GM23338 (cell line): ENCODE measurements around the gene JARID2. TPM values are rescaled to one million over a fixed set of nuclear protein-coding genes. Genes with fewer than 3 reads are reported as not detected.

Source experiments
- ATAC-seq: fragments of 200-7000 bp; cut with Tn5 transposase; 3 replicates; pipeline ENCODE4 v1.9.1; 2020
- DNase-seq: peaks from one replicate; pipeline ENCODE4 v3.0.0-alpha.2; 2015; ENCODE audit warnings: low spot score
- H2AFZ ChIP-seq: fragments of 200-600 bp; sonication (generic); 2 replicates; pipeline ENCODE4 v1.8.0; 2016; ENCODE audit warnings: antibody characterized with exemption, mild to moderate bottlenecking, moderate library complexity
- H3F3A ChIP-seq: fragments of 200-600 bp; sonication (generic); replicated peaks from 2 replicates; pipeline ENCODE4 v1.8.0; 2017; ENCODE audit warnings: antibody characterized with exemption, mixed run types, low read depth
- H3K27ac ChIP-seq: fragments of 200-600 bp; sonication (generic); 2 replicates; pipeline ENCODE4 v1.6.1; 2016; ENCODE audit warnings: low read depth
- H3K27me3 ChIP-seq: fragments of 200-600 bp; sonication (generic); 2 replicates; pipeline ENCODE4 v1.8.0; 2016; ENCODE audit warnings: mild to moderate bottlenecking, mixed run types, moderate library complexity; ENCODE audit not compliant: insufficient read depth
- H3K36me3 ChIP-seq: fragments of 200-600 bp; sonication (generic); 2 replicates; pipeline ENCODE4 v1.8.0; 2016; ENCODE audit warnings: mild to moderate bottlenecking; ENCODE audit not compliant: insufficient read depth
- H3K4me1 ChIP-seq: fragments of 200-600 bp; sonication (generic); 2 replicates; pipeline ENCODE4 v1.8.0; 2016; ENCODE audit warnings: mild to moderate bottlenecking, moderate library complexity; ENCODE audit not compliant: insufficient read depth
- H3K4me2 ChIP-seq: fragments of 200-600 bp; sonication (generic); 2 replicates; pipeline ENCODE4 v1.7.1; 2017; ENCODE audit warnings: mixed run types
- H3K4me3 ChIP-seq: fragments of 200-600 bp; sonication (generic); 2 replicates; pipeline ENCODE4 v1.6.1; 2016; ENCODE audit warnings: mixed run types
- H3K79me2 ChIP-seq: fragments of 200-600 bp; sonication (generic); replicated peaks from 2 replicates; pipeline ENCODE4 v1.8.0; 2017; ENCODE audit warnings: mild to moderate bottlenecking; ENCODE audit not compliant: insufficient read depth
- H3K9me2 ChIP-seq: fragments of 200-600 bp; sonication (generic); 2 replicates; pipeline ENCODE4 v1.8.0; 2017; ENCODE audit not compliant: insufficient read depth
- H4K20me1 ChIP-seq: fragments of 200-600 bp; sonication (generic); replicated peaks from 2 replicates; pipeline ENCODE4 v1.8.0; 2017; ENCODE audit warnings: mild to moderate bottlenecking; ENCODE audit not compliant: insufficient read depth
- H3K27ac Mint-ChIP-seq: 2 replicates; pipeline ENCODE4 v1.8.0; 2020; ENCODE audit warnings: inconsistent platforms, mild to moderate bottlenecking, moderate library complexity, mixed read lengths
- H3K27me3 Mint-ChIP-seq: 3 replicates; pipeline ENCODE4 v1.8.0; 2022; ENCODE audit warnings: low read depth, mild to moderate bottlenecking, moderate library complexity, mixed read lengths, inconsistent platforms; ENCODE audit not compliant: insufficient read depth, poor library complexity
- H3K36me3 Mint-ChIP-seq: 3 replicates; pipeline ENCODE4 v1.8.0; 2021; ENCODE audit warnings: low read depth, mild to moderate bottlenecking, inconsistent platforms, moderate library complexity, mixed read lengths
- H3K4me1 Mint-ChIP-seq: 3 replicates; pipeline ENCODE4 v1.8.0; 2020; ENCODE audit warnings: mild to moderate bottlenecking, inconsistent platforms, mixed read lengths
- H3K4me3 Mint-ChIP-seq: 3 replicates; pipeline ENCODE4 v1.8.0; 2021; ENCODE audit warnings: moderate library complexity, mild to moderate bottlenecking, inconsistent platforms, mixed read lengths
- H3K9me3 Mint-ChIP-seq: 3 replicates; pipeline ENCODE4 v1.8.0; 2020; ENCODE audit warnings: moderate library complexity, mild to moderate bottlenecking, inconsistent platforms, mixed read lengths
- CREB1 ChIP-seq: fragments of 250-450 bp; sonication (Bioruptor Pico); IDR thresholded peaks from 2 replicates; pipeline ENCODE4 v1.5.0; 2020; ENCODE audit warnings: low read depth, mild to moderate bottlenecking, moderate library complexity
- EZH2phosphoT487 ChIP-seq: fragments of 200-600 bp; sonication (generic); IDR thresholded peaks from one replicate; pipeline ENCODE4 v1.8.1; 2018; ENCODE audit warnings: antibody characterized with exemption; ENCODE audit not compliant: unreplicated experiment
- JUNB ChIP-seq: IDR thresholded peaks from one replicate; pipeline ENCODE4 v1.6.1; 2016; ENCODE audit warnings: antibody characterized with exemption; ENCODE audit not compliant: unreplicated experiment
- POLR2AphosphoS5 ChIP-seq: IDR thresholded peaks from 2 replicates; pipeline ENCODE4 v1.6.1; 2016; ENCODE audit warnings: antibody characterized with exemption, low read depth
- STAT1 ChIP-seq: IDR thresholded peaks from one replicate; pipeline ENCODE4 v1.6.1; 2016; ENCODE audit warnings: antibody characterized with exemption; ENCODE audit not compliant: unreplicated experiment
- ZNF114 ChIP-seq: fragments of 250-450 bp; sonication (Bioruptor Pico); IDR thresholded peaks from 2 replicates; pipeline ENCODE4 v1.5.0; 2020; ENCODE audit warnings: mild to moderate bottlenecking, moderate library complexity
- ZNF331 ChIP-seq: fragments of 250-450 bp; sonication (Bioruptor Pico); IDR thresholded peaks from 2 replicates; pipeline ENCODE4 v1.5.0; 2020; ENCODE audit warnings: low read depth, mild to moderate bottlenecking, moderate library complexity
- polyA plus RNA-seq: library from polyadenylated mRNA; unstranded; fragments of >200 nt; fragmentation: Nextera tagmentation; extraction: Ambion mirVana; gene quantifications from 2 replicates; pipeline ENCODE4 v1.2.1, GENCODE V29; 2016
- total RNA-seq: library from RNA; depleted of rRNA; stranded (reverse); fragments of >200 nt; shearing (Covaris generic); gene quantifications from 2 replicates; pipeline ENCODE4 v1.2.3, GENCODE V29; 2014
- TF ChIP-seq, protein P1 (sequence below): IDR thresholded peaks from one replicate; pipeline ENCODE4 v1.6.1; 2018; ENCODE audit warnings: antibody characterized with exemption; ENCODE audit not compliant: unreplicated experiment
- TF ChIP-seq, protein P2 (sequence below): IDR thresholded peaks from 2 replicates; pipeline ENCODE4 v1.6.1; 2016; ENCODE audit warnings: antibody characterized with exemption

Gene JARID2
- total and polyA plus RNA-seq, 2 experiments from 2014 or later, result 92.8 to 196 TPM

GRCh38 chr6:15554728-15555100 lies 308.8 kb downstream of the JARID2 start (continued):
- TF ChIP-seq, protein P1, sequence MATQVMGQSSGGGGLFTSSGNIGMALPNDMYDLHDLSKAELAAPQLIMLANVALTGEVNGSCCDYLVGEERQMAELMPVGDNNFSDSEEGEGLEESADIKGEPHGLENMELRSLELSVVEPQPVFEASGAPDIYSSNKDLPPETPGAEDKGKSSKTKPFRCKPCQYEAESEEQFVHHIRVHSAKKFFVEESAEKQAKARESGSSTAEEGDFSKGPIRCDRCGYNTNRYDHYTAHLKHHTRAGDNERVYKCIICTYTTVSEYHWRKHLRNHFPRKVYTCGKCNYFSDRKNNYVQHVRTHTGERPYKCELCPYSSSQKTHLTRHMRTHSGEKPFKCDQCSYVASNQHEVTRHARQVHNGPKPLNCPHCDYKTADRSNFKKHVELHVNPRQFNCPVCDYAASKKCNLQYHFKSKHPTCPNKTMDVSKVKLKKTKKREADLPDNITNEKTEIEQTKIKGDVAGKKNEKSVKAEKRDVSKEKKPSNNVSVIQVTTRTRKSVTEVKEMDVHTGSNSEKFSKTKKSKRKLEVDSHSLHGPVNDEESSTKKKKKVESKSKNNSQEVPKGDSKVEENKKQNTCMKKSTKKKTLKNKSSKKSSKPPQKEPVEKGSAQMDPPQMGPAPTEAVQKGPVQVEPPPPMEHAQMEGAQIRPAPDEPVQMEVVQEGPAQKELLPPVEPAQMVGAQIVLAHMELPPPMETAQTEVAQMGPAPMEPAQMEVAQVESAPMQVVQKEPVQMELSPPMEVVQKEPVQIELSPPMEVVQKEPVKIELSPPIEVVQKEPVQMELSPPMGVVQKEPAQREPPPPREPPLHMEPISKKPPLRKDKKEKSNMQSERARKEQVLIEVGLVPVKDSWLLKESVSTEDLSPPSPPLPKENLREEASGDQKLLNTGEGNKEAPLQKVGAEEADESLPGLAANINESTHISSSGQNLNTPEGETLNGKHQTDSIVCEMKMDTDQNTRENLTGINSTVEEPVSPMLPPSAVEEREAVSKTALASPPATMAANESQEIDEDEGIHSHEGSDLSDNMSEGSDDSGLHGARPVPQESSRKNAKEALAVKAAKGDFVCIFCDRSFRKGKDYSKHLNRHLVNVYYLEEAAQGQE, result no peak
- TF ChIP-seq EZH2phosphoT487, result no peak
- TF ChIP-seq CREB1, result no peak

GRCh38 chr6:15555101-15556038 lies 309.5 kb downstream of the JARID2 start:
- peaks cover 48% of the 10 kb centered on the region for H3K4me1 Mint-ChIP-seq
- no peak overlapping the region; the same call in 2 of the 3 replicates for H3K4me3 Mint-ChIP-seq
- H3K9me2 ChIP-seq, result peaks cover 3% of the 10 kb centered on the region; the same call in 1 of the 2 replicates
- peaks cover 6% of the 10 kb centered on the region for H3K27me3 Mint-ChIP-seq
- no peak overlapping the region for H3K27ac Mint-ChIP-seq
- H3K27me3 ChIP-seq, result no peaks in the 10 kb centered on the region
- H3K4me1 ChIP-seq, result peaks cover 53% of the 10 kb centered on the region
- DNase-seq, result peak; percentile 40
- no peak overlapping the region for H3K27ac ChIP-seq
- TF ChIP-seq ZNF331 (CRISPR knock-in tag) (no peak), EZH2phosphoT487 (no peak), CREB1 (no peak), POLR2AphosphoS5 (no peak)
- TF ChIP-seq, protein P2, sequence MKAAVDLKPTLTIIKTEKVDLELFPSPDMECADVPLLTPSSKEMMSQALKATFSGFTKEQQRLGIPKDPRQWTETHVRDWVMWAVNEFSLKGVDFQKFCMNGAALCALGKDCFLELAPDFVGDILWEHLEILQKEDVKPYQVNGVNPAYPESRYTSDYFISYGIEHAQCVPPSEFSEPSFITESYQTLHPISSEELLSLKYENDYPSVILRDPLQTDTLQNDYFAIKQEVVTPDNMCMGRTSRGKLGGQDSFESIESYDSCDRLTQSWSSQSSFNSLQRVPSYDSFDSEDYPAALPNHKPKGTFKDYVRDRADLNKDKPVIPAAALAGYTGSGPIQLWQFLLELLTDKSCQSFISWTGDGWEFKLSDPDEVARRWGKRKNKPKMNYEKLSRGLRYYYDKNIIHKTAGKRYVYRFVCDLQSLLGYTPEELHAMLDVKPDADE, result no peak
- ATAC-seq, result no peak
- H3K79me2 ChIP-seq, result no peaks in the 10 kb centered on the region
- peak overlapping the region; percentile 36; the same call in 1 of the 2 replicates for H3K4me2 ChIP-seq
- no peak overlapping the region for H3K4me3 ChIP-seq
- no peak overlapping the region for H2AFZ ChIP-seq
- H4K20me1 ChIP-seq, result no peaks in the 10 kb centered on the region
- no peaks in the 10 kb centered on the region; the same call in 2 of the 3 replicates for H3K9me3 Mint-ChIP-seq
- H3K36me3 ChIP-seq, result no peaks in the 10 kb centered on the region
- H3F3A ChIP-seq, result no peaks in the 10 kb centered on the region
- H3K36me3 Mint-ChIP-seq, result no peaks in the 10 kb centered on the region

DNA sequence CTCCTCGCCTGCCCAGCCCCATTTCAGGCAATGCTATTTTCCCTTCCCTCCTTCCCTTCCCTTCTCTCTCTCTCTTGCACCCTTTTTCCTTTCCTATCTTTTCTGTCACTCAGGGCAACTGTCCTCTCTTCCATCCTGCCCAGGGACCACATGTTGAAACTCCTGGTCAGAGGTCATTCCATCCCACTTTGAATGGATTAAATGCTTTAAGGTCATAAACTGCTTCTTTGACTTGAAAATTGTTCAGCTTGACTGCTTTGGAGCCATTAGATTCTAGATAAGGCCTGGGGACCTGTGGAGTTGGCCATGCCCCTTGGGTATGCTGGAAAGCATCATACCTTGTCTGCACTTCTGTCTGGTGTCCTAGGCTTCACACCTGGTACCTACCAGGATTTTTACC lies 310.8 kb downstream of the JARID2 start:
- Histone ChIP-seq H3K79me2 (no peaks in the 10 kb centered on the region), H3K27me3 (no peaks in the 10 kb centered on the region), H4K20me1 (no peaks in the 10 kb centered on the region), H3K4me1 (peaks cover 39% of the 10 kb centered on the region), H3K27ac (no peak overlapping the region), H2AFZ (no peak overlapping the region), H3K4me2 (no peak overlapping the region), H3K36me3 (no peaks in the 10 kb centered on the region), H3F3A (no peaks in the 10 kb centered on the region), H3K9me2 (peaks cover 3% of the 10 kb centered on the region; the same call in 1 of the 2 replicates), H3K4me3 (no peak overlapping the region)
- ATAC-seq, result no peak
- peaks cover 35% of the 10 kb centered on the region for H3K4me1 Mint-ChIP-seq
- H3K27me3 Mint-ChIP-seq, result peaks cover 2% of the 10 kb centered on the region
- H3K9me3 Mint-ChIP-seq, result no peaks in the 10 kb centered on the region; the same call in 2 of the 3 replicates
- H3K4me3 Mint-ChIP-seq, result no peak overlapping the region
- no peak overlapping the region for H3K27ac Mint-ChIP-seq
- no peak for TF ChIP-seq ZNF114 (CRISPR knock-in tag)
- TF ChIP-seq CREB1, result no peak
- no peak for TF ChIP-seq JUNB
- no peak for TF ChIP-seq STAT1
- TF ChIP-seq, protein P1, result no peak
- DNase-seq, result no peak
- no peaks in the 10 kb centered on the region for H3K36me3 Mint-ChIP-seq
